PC-9 (cell line): Measurements from ENCODE around the gene NTNG1. TPM values are rescaled to one million over a fixed set of nuclear protein-coding genes. Genes with fewer than 3 reads are reported as not detected.

Experiments used
- BruUV-seq: library from RNA; stranded (reverse); fragments of 400-500 nt; replicated peaks from 2 replicates; lab custom pipeline; 2021; lab: Mats Ljungman, UMichigan
- CTCF ChIA-PET: fragments of 300-600 bp; sonication (Branson Sonifier 250); formaldehyde crosslinking; loops from one replicate; lab custom pipeline; 2022; ENCODE audit warnings: antibody characterized with exemption; lab: Charles Lee
- POLR2A ChIA-PET: fragments of 300-600 bp; sonication (Branson Sonifier 250); formaldehyde crosslinking; loops from one replicate; lab custom pipeline; 2022; ENCODE audit warnings: antibody characterized with exemption; ENCODE audit not compliant: unreplicated experiment; lab: Charles Lee
- DNase-seq, 2 experiments: peaks; one replicate each; pipeline versions ENCODE4 v3.0.0 to v3.0.0-alpha.2; 2015 to 2022; ENCODE audit warnings: mixed read lengths in 1 of 2
- H2AFZ ChIP-seq: fragments of 200-600 bp; sonication (generic); 2 replicates; pipeline ENCODE4 v1.8.1; 2017; ENCODE audit warnings: antibody characterized with exemption
- H3F3A ChIP-seq: fragments of 200-600 bp; sonication (generic); 2 replicates; pipeline ENCODE4 v1.8.1; 2017; ENCODE audit warnings: antibody characterized with exemption, mild to moderate bottlenecking, low read depth; ENCODE audit not compliant: insufficient read depth
- H3K27ac ChIP-seq: fragments of 200-600 bp; sonication (generic); 2 replicates; pipeline ENCODE4 v1.6.1; 2016; ENCODE audit warnings: mixed run types
- H3K27me3 ChIP-seq: fragments of 200-600 bp; sonication (generic); 2 replicates; pipeline ENCODE4 v1.6.1; 2016; ENCODE audit warnings: low read depth, mixed run types; ENCODE audit not compliant: insufficient read depth
- H3K36me3 ChIP-seq: fragments of 200-600 bp; sonication (generic); 2 replicates; pipeline ENCODE4 v1.6.1; 2016; ENCODE audit warnings: low read depth, mixed run types
- H3K4me1 ChIP-seq: fragments of 200-600 bp; sonication (generic); replicated peaks from 2 replicates; pipeline ENCODE4 v1.6.1; 2016; ENCODE audit warnings: mixed run types; ENCODE audit not compliant: insufficient read depth
- H3K4me2 ChIP-seq: fragments of 200-600 bp; sonication (generic); 2 replicates; pipeline ENCODE4 v1.6.1; 2017; ENCODE audit warnings: mixed run types
- H3K4me3 ChIP-seq: fragments of 200-600 bp; sonication (generic); 2 replicates; pipeline ENCODE4 v1.6.1; 2016; ENCODE audit warnings: mixed run types
- H3K79me2 ChIP-seq: fragments of 200-600 bp; sonication (generic); 2 replicates; pipeline ENCODE4 v1.6.1; 2017; ENCODE audit warnings: low read depth, mixed run types
- H3K9me2 ChIP-seq: fragments of 200-600 bp; sonication (generic); 2 replicates; pipeline ENCODE4 v1.8.1; 2017; ENCODE audit warnings: mild to moderate bottlenecking; ENCODE audit not compliant: insufficient read depth
- H3K9me3 ChIP-seq: fragments of 200-600 bp; sonication (generic); 2 replicates; pipeline ENCODE4 v1.8.1; 2016; ENCODE audit warnings: low read depth; ENCODE audit not compliant: insufficient read depth
- H4K20me1 ChIP-seq: fragments of 200-600 bp; sonication (generic); 2 replicates; pipeline ENCODE4 v1.8.1; 2017; ENCODE audit not compliant: insufficient read depth
- EZH2 ChIP-seq: fragments of 200-600 bp; sonication (generic); IDR thresholded peaks from 2 replicates; pipeline ENCODE4 v1.8.0; 2017; ENCODE audit warnings: antibody characterized with exemption, low read depth
- intact Hi-C: fragments of 100-400 bp; cut with micrococcal nuclease; formaldehyde crosslinking; loops from one replicate; pipeline ENCODE4 v1.10.0; 2022; ENCODE audit not compliant: unreplicated experiment
- total RNA-seq: library from RNA; stranded (reverse); gene quantifications from 2 replicates; pipeline ENCODE4 v1.2.3, GENCODE V29; 2021
- TF ChIP-seq, protein P1 (sequence below): fragments of 200-600 bp; sonication (generic); conservative IDR thresholded peaks from 2 replicates; pipeline ENCODE4 v1.6.1; 2017; ENCODE audit warnings: mixed run types, antibody characterized with exemption, mild to moderate bottlenecking, moderate library complexity

Gene NTNG1
- total RNA-seq, 1 experiment from 2014 or later, result not detected

DNA sequence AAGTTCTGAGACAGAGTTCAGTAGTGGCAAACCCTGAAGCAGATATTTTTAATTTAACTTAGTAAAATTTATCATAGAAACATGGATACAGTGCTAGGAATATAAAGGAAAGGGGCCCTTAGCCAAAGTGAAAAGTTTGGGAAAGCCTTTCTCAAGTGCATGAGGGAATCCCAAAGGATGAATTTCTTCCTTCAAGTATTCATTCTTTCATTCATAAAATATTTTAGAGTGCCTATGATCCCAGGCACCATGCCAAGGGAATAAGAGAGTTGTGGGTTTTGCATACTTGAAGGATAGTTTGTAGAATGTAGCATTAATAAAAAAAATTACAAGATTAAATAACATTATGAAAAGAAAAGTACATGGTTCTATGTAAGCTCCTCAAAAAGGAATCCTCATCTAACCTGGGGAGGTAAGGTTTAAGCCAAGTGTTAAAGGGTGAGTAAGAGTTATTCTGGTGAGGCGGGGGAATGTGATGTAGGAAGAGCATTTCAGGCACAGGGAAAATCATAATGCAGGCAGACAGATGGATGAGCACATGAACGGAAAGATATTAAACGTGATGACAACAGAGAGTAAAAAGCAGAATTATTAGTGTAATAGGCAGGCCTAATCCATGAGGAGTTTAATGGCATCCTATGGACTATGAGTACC lies 40.4 kb upstream of the NTNG1 start:
- Histone ChIP-seq H2AFZ (no peak overlapping the region), H3F3A (no peaks in the 10 kb centered on the region), H3K27ac (no peak overlapping the region), H3K9me3 (no peaks in the 10 kb centered on the region), H3K27me3 (no peaks in the 10 kb centered on the region), H3K36me3 (no peaks in the 10 kb centered on the region), H3K9me2 (no peaks in the 10 kb centered on the region), H4K20me1 (no peaks in the 10 kb centered on the region), H3K4me2 (no peak overlapping the region), H3K4me1 (no peaks in the 10 kb centered on the region), H3K4me3 (no peak overlapping the region), H3K79me2 (no peaks in the 10 kb centered on the region)
- ChIA-PET POLR2A (no interaction called here), CTCF (no interaction called here)
- DNase-seq, result no peak
- BruUV-seq, result no TSS peak
- no peak for TF ChIP-seq EZH2
- TF ChIP-seq, protein P1, sequence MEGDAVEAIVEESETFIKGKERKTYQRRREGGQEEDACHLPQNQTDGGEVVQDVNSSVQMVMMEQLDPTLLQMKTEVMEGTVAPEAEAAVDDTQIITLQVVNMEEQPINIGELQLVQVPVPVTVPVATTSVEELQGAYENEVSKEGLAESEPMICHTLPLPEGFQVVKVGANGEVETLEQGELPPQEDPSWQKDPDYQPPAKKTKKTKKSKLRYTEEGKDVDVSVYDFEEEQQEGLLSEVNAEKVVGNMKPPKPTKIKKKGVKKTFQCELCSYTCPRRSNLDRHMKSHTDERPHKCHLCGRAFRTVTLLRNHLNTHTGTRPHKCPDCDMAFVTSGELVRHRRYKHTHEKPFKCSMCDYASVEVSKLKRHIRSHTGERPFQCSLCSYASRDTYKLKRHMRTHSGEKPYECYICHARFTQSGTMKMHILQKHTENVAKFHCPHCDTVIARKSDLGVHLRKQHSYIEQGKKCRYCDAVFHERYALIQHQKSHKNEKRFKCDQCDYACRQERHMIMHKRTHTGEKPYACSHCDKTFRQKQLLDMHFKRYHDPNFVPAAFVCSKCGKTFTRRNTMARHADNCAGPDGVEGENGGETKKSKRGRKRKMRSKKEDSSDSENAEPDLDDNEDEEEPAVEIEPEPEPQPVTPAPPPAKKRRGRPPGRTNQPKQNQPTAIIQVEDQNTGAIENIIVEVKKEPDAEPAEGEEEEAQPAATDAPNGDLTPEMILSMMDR, result no peak
- intact Hi-C loops, result no loop called here

DNA sequence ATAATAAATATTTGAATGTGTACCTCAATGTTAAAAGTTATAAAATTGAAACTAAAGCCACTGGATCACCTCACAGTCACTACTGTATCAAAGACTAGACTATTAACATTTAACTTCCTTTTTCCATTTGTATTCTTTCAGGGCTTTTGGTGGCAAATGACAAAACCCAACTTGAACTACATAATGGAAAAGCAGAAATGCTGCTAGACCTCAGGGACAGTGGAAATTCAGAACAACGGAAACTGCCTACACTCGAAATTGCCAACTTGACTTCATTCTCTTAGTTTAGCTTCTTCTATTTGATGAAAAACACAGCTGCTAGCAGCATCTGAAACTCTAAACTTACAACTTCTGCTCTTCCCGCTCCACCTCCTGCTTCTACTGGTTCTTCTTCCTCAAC lies 34.9 kb upstream of the NTNG1 start:
- Histone ChIP-seq H4K20me1 (no peaks in the 10 kb centered on the region), H3K4me1 (no peaks in the 10 kb centered on the region), H2AFZ (no peak overlapping the region), H3K36me3 (no peaks in the 10 kb centered on the region), H3K4me3 (no peak overlapping the region), H3K79me2 (no peaks in the 10 kb centered on the region), H3K4me2 (no peak overlapping the region), H3K9me3 (no peaks in the 10 kb centered on the region), H3F3A (no peaks in the 10 kb centered on the region), H3K27me3 (no peaks in the 10 kb centered on the region), H3K27ac (no peak overlapping the region), H3K9me2 (no peaks in the 10 kb centered on the region)
- BruUV-seq, result no TSS peak
- ChIA-PET POLR2A (no interaction called here), CTCF (no interaction called here)
- intact Hi-C loops, result no loop called here
- TF ChIP-seq EZH2, result no peak
- TF ChIP-seq, protein P1, result no peak
- DNase-seq, result no peak

DNA sequence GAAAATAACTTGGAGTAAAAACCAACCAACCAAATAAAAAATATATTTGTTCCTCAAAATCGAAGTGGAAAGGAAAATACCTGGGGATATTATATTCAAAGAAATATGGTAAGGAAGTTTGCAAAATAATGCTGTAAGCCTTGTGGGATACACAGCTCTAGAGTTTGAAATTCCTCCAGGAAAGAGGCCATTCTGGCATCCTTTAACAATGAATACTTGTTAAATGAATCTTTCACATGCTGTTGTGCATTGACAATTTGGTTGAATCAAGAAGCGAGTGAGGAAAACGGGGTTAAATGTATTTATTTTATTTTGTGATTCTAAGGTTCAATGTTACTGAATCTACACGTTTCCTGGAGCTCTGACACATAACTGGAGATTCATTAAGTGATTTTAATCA lies 30.5 kb upstream of the NTNG1 start:
- Histone ChIP-seq H3K9me2 (no peaks in the 10 kb centered on the region), H3K79me2 (no peaks in the 10 kb centered on the region), H3K36me3 (no peaks in the 10 kb centered on the region), H3K9me3 (no peaks in the 10 kb centered on the region), H4K20me1 (no peaks in the 10 kb centered on the region), H3K27ac (no peak overlapping the region), H3K4me3 (no peak overlapping the region), H3K4me1 (no peaks in the 10 kb centered on the region), H3K4me2 (no peak overlapping the region), H3K27me3 (no peaks in the 10 kb centered on the region), H3F3A (no peaks in the 10 kb centered on the region), H2AFZ (no peak overlapping the region)
- POLR2A ChIA-PET, result no interaction called here
- CTCF ChIA-PET, result no interaction called here
- BruUV-seq, result no TSS peak
- intact Hi-C loops, result no loop called here
- DNase-seq, result no peak
- no peak for TF ChIP-seq EZH2
- TF ChIP-seq, protein P1, result no peak
